Measurements from ENCODE around the gene ANKRD31. TPM values are rescaled to one million over a fixed set of nuclear protein-coding genes. Genes with fewer than 3 reads are reported as not detected.
A peak's percentile ranks its signal among the peaks of the same experiment; 100 is the strongest.

Gene ANKRD31
- total and polyA plus RNA-seq, 12 donors = 0.06 to 0.88 (median 0.42) TPM

- Histone ChIP-seq H3K4me1 (replicated peaks in 1 of 2) (peaks cover 0 to 7% of the 10 kb centered on the region in 2 donors), H3K9me3 (replicated peaks in 1 of 3) (no peaks in the 10 kb centered on the region), H3K36me3 (replicated peaks in 1 of 2) (no peaks in the 10 kb centered on the region), H3K27me3 (no peaks in the 10 kb centered on the region), H3K27ac (no peak overlapping the region), H3K4me3 (no peak overlapping the region)
- no peak for DNase-seq
- no peak for TF ChIP-seq CTCF (IDR thresholded peaks at IDR 0.05)
- TF ChIP-seq POLR2A (IDR thresholded peaks at IDR 0.05) = no peak
- intact Hi-C loops (cut with DNase I) = no loop called here
Measured at GRCh38 chr5:75047356-75047755, 189.3 kb downstream of the ANKRD31 start.

GRCh38 chr5:75046366-75047142, 190.1 kb downstream of the ANKRD31 start:
- 75 to 86% (median 86%) methylated on average over 10 of the region's 10 CpGs for WGBS, 4 donors
- H3K9me3 ChIP-seq (replicated peaks in 1 of 3) = no peaks in the 10 kb centered on the region
- no peak for DNase-seq
- no peak overlapping the region for H3K4me3 ChIP-seq
- intact Hi-C loops (cut with DNase I) = no loop called here
- no peaks in the 10 kb centered on the region for H3K36me3 ChIP-seq (replicated peaks in 1 of 2)
- no peaks in the 10 kb centered on the region for H3K4me1 ChIP-seq (replicated peaks in 1 of 2)
- TF ChIP-seq CTCF (IDR thresholded peaks at IDR 0.05) (no peak), POLR2A (IDR thresholded peaks at IDR 0.05) (no peak)
- no peak overlapping the region for H3K27ac ChIP-seq
- no peaks in the 10 kb centered on the region for H3K27me3 ChIP-seq

GRCh38 chr5:75045071-75045470, 191.6 kb downstream of the ANKRD31 start:
- Histone ChIP-seq H3K4me1 (replicated peaks in 1 of 2) (no peaks in the 10 kb centered on the region), H3K36me3 (replicated peaks in 1 of 2) (no peaks in the 10 kb centered on the region), H3K4me3 (no peak overlapping the region), H3K27ac (no peak overlapping the region), H3K9me3 (replicated peaks in 1 of 3) (no peaks in the 10 kb centered on the region), H3K27me3 (no peaks in the 10 kb centered on the region)
- intact Hi-C loops (cut with DNase I) = no loop called here
- no peak for TF ChIP-seq CTCF (IDR thresholded peaks at IDR 0.05)
- TF ChIP-seq POLR2A (IDR thresholded peaks at IDR 0.05) = no peak
- DNase-seq = no peak
- WGBS, 4 donors = 92 to 96% (median 94%) methylated on average over 2 of the region's 2 CpGs

- intact Hi-C loops (cut with DNase I) = no loop called here
- no peak overlapping the region for H3K4me3 ChIP-seq
- H3K4me1 ChIP-seq (replicated peaks in 1 of 2) = no peaks in the 10 kb centered on the region
- no peak overlapping the region for H3K27ac ChIP-seq
- DNase-seq = peak; percentile 83 to 94 (median 90)
- H3K9me3 ChIP-seq (replicated peaks in 1 of 3) = no peaks in the 10 kb centered on the region
- no peaks in the 10 kb centered on the region for H3K36me3 ChIP-seq (replicated peaks in 1 of 2)
- TF ChIP-seq CTCF (IDR thresholded peaks at IDR 0.05) (no peak), POLR2A (IDR thresholded peaks at IDR 0.05) (peak in 1 of 2 donors; percentile 55)
- H3K27me3 ChIP-seq = no peaks in the 10 kb centered on the region
- 37 to 40% (median 37%) methylated on average over 7 of the region's 7 CpGs for WGBS, 4 donors
Measured at GRCh38 chr5:75044406-75044805, 192.3 kb downstream of the ANKRD31 start.

Data from adrenal gland (tissue), 12 donors.